SK-N-DZ (cell line): ENCODE measurements around the gene CCDC167.
"Not testable (repeated sequence)": the region's sequence is repeated elsewhere in the genome, so short reads cannot be mapped to it uniquely, and the experiment has no call there.

Experiments
- DNase-seq: peaks from one replicate; pipeline ENCODE4 v3.0.0-alpha.2; 2015; ENCODE audit warnings: low spot score

Gene CCDC167

DNA sequence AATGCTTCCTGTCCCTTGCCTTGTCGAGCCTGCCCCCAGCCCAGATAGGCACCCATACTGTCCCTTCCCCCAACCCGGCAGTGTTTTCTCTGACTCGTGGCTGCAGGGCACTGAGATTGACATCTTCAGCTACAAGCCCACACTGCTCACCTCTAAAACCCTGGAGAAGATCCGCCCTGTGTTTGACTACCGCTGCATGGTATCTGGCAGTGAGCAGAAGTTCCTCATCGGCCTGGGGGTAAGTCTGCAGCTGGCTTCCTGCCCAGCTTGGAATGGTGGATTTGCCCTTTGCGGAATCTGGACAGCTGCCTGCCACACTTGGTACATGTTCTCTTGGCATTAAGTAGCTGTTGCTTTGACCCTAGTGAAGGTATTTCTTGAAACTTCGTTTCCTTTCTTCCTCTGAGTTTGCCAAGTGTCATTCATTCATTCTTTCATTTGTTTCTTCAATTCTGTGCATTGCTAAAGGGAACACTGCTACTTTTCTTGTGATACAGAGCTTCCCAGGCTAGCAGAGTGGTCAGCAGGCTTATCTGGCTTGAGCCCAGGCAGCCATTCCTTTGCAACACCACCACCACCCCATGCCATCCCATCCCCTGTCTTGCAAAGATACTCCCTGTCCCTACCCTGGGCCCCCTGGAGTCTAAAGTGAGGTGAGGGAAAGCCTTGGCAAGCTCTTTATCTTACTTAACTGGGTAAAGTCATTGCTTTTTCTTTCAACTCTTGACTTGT is 26.2 kb downstream of the CCDC167 start:
- no peak for DNase-seq

DNA sequence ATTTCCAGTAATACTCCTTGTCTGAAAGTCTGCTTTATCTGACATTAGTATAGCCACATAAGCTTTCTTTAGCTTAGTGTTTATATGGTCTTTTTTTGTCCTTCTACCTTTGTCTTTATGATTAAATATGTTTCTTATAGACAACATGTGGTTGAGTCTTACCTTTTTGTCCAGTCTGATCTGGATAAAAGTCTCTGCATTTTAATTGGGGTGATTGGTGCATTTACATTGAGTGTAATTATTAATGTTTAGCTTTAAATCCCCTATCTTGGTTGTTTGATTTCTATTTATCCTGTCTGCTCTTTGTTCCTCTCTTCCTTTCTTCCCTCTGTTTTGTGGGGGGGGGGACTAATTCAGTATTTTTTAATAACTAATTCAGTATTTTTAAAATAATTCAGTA is 32.0 kb downstream of the CCDC167 start:
- no peak for DNase-seq

DNA sequence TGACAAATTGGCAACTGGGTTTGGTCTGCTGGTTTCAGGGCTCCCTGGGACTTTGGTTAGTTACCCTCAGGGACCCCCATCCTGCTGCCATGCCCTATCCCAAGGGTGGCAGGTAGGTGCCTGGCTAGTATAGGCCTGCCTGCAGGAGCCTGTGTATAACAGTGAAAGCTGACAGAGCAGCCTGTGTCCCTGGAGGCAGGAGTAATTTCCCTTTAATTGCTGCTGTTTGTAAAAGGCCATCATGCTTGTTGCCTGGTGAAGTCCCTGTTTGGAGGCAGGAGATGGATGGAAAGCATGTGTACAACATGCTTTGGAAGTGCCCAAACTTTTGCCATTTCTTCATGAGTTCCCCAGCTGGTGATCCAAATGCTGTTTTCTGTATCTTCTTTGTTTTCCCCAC is 36.6 kb downstream of the CCDC167 start:
- no peak for DNase-seq

DNA sequence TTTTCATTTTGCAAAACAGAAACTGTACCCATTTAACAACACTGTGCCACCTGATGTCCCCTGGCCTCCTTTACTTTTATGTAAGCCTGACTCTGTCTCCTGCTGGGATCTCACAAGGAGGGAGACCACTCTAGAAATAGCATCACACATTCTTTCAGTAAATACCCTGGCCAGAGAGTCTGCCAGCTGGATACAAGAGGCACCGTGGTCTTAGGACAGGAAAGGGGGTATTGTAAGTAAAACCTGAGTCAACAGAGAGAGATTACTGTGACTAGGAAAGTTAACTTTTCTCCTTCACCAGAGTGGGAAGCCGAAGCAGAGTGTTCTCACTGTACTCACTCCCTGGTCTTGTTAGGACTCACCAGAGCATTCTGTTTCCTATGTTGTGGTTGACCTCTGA is 38.9 kb downstream of the CCDC167 start:
- DNase-seq = no peak

DNA sequence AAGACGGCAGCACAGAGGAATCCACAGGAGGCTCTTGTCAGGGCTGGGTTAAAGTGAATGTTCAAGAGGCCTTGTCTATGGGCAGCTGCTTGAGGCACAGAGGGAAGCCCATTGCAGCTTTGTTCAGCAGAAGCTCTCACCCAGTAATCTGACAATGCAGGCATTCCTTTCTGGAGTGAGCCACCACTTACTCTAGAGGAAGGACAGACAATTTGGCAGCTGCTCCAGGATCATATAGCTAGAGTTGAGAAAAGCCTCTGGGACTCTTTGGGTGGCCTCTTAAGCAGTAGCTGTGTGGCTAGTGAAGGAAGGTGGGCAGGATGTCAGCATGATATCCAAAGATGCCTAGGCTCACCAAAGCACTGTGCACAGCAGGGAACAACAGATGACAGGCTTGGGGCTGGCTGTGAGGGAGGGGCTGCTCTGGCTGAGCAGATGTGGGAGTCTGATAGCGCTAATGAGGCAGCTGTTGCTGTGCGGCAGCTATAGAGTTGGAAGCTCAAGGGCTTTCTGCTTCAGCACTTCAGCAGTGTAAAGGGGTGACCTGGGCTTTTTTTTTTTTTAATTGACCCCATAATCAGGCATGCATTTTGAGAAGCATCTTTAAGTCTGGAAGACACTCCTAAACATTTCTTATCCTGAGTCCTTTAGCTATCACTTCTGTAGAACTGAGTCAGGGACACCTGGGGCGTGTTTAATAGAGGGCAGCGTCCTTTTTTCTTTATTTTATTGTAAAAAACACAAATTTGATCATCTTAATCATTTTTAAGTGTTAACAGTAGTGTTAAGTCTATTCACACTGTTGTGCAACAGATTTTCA is 39.5 kb downstream of the CCDC167 start:
- peak; percentile 84 for DNase-seq

DNA sequence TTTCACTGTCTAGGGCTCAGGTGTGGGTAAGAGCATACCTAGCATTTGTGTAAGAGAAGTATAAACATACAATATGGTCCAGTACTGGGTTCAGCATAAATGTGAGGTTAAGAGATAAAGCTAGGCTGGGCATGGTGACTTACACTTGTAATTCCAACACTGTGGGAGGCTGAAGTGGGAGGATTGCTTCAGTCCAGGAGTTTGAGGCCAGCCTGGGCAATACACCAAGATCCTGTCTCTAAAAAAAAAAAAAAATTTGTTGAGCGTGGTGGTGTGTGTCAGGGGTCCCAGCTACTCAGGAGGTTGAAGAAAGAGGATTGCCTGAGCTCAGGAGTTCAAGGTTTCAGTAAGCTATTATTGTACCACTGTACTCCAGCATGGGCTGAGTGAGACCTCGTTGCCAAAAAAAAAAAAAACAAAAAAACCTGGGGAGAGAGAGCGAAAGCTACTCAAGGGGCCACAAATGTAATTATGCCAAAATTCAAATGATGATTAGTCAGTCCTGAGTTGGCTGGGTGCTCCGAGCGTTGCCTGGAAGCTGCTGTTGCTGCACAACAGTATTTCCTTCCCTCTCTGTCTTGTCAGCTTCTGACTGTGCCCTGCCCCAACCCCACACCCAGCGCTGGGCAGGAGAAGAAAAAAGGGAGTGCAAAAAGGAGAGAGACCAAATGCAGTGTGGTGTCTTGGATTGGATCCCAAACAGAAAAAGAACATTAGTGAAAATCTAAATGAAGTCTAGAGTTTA is 42.7 kb downstream of the CCDC167 start:
- no peak for DNase-seq

DNA sequence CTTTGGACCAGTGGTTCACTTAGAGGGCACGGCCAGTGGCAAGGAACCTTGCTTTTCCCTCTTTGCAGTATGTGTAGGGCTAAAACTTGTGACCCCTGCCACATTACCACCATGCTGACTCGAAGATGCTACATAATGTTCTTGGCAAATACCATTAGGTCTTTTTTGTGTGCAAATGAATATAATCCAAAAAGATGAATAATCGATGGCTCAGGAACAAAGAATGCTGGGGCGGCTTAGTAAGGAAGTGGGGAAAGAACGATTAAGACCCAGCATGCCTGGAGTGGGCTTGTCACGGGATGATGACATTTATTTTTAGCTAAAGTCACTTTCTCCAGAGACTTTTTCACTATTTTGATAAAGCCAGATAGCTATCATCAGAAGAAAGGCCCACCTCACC is 43.6 kb downstream of the CCDC167 start:
- DNase-seq = no peak

DNA sequence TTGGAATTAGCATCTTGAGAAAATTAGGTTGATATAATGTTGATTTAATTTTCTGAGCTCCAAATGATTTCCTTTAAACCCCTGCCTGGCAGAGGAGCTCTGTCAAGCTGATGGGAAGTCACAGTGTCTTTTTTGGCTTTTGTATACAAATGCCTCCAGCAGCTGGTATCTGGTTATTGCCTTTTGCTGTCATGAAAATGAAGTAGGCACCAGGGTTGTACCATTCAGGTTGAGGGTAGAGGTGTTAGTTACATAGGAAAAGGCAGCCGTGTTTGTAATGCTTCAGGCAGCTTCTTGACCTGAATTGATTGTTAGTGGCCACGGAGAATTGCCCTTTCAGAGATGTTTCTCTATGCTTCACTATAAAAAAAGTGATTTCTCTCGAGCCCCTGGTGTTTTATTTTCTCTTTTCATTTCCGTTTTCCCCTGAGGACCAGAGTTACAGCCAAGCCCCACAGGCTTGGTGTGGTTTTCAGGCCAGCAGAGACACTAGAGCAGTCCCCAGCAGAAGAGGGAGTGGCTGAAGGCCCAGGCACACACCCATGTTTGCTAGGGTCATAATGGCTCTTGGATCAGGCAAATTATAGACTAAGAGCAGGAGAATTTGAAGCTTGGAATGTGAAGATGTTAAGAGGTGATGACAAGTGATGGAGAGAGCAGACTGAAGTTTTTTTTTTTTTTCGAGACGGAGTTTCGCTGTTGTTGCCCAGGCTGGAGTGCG is 45.1 kb downstream of the CCDC167 start:
- no peak for DNase-seq

DNA sequence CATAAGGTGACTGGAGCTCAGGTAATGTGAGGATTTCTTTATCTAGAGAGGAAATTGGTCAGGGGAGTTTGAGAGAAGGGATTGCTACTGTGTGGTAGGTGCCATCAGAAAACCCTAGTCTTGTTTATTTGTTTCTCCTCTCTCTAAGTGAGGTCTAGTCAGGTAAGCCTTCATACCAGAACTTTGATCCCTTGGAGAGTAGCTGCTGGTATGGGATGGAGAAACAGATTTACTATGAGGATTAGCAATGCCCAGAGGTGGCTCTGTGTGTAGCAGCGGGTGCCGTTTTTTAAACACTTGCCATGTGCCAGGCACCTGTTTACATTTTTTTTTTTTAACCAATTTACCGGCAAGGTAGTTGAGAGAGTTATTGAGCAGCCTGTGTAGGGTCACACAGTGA is 47.2 kb downstream of the CCDC167 start:
- DNase-seq = no peak

DNA sequence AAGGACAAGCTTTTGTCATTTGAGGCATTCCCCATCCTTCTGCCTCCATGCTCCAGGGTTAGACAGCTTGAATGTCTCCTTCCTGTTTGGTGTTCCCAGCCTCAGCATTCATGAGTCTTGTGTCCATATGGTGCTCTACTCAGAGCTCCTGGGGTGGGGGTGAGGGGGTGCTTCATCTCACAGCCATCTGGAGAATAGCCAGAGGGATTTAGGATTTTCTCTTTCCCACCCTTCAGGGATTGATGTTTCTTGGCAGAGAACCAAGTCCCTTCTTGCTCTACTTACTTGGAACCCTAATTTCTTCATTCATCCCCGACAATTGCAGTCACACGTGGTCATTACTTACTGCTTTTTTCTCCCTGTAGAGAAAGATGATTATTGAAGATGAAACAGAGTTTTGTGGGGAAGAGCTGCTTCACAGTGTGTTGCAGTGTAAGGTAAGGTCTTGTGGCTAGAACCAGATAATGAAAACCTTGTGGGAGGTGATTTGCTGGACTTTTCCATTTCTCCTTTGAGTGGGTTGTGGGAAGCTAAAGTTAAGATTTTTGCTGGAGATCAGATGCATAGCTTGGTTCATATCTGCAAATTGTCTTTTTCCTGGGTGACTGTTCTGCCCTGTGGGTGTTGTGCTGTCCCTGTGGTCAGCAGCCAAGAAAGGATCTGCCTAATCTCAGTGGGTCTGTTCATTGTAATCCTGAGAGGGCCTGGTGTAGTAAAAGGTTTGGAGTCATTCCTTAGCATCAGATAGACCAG is 48.1 kb downstream of the CCDC167 start:
- no peak for DNase-seq

DNA sequence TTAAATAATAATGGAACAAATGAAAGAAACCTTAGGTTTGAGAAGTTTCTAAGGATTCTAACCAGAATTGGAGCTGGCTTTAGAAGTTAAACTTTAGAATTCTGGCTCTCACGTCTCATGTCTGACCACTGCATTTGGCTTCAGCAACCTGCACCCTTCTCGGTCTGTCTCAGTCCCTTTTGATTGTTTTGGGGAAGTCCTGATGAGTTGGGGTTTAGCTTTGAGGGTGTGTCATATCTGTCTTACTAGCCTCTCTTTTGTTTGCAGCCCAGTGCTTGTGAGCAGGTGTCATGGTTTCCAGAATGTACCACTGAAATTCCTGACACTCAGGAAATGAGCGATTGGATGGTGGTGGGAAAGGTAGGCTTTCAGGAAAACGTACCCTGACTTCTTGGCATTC is 49.7 kb downstream of the CCDC167 start:
- DNase-seq = no peak

DNA sequence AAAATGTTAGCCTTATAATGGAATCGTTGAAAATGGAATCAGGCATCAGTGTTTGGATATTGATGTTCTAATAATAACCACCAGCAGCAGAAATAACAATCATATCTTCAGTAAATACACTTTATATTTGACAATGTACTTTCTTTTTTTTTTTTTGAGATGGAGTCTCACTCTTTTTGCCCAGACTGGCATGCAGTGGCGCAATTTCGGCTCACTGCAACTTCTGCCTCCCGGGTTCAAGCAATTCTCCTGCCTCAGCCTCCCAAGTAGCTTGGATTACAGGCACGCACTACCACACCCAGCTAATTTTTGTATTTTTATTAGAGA is 56.5 kb downstream of the CCDC167 start:
- not testable (repeated sequence) for DNase-seq

DNA sequence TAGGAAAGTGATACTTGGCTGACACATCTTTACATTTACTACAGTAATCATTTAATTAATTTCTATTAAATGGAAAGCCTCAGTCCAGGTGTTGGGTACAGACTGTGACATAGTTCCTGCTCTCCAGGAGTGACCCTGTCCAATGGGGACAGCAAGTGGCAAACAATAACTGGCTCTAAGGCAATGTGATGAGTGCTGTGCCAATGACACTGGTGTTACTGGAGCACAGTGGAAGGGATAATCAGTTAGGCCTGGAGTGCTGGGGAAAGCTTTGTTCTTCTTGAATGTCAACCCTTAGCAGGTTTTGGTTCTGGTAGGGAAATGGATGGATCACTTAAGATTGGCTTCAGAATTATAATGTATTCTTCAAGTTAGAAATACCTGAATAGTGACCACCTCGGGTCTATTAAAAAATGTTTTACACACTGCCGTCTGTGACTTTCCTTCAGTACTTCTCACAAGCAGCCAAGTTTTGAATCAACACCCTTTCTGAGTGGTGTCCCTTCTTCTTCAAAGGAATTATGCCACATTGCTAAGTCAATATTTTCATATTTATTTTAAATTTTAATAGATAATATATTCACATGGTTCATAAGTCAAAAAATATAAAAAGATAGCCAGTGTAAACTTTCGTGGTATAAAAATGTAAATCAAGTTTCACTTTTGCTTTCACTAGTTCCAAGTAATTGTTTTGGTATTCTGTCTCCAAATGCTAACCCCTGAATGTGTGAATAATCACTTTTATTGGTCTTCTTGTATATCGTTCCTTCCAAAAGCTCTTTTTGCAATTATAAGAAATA is 57.1 kb downstream of the CCDC167 start:
- no peak for DNase-seq

DNA sequence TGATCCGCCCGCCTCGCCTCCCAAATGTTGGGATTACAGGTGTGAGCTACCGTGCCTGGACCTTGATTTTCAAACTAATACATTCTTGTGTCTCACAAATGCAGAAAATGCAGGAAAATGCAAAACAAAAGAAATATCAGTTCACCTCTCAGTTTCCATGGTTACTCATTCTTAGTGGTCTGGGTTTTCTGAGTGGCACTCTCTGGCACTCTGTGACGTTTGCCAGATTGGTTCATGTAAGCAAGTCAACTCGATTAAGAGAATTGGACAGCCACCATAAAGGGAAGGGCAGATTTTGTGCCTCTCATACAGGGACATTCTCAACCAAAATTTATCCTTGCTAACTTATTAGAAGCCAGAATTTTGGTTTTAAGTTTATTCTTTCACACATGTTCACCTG is 58.0 kb downstream of the CCDC167 start:
- DNase-seq = peak; percentile 28

DNA sequence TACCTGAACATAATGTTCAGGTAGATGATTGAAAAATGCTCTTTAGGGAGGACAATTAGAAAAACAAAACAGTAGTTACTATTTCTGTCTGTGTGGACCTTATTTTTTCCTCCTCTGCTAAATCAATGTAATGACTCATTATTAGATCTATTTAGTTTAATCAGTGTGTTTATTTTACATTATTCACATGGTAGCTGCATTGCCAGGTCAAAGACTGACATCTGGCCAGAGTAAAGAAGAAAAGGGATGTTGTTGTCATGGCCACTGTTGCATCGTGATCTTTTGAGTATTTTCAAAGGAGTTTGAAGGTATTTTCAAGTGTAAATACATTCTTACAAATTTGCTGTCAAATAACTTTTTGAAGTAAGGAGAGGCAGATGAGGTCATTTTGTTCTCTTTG is 60.8 kb downstream of the CCDC167 start:
- DNase-seq = no peak

DNA sequence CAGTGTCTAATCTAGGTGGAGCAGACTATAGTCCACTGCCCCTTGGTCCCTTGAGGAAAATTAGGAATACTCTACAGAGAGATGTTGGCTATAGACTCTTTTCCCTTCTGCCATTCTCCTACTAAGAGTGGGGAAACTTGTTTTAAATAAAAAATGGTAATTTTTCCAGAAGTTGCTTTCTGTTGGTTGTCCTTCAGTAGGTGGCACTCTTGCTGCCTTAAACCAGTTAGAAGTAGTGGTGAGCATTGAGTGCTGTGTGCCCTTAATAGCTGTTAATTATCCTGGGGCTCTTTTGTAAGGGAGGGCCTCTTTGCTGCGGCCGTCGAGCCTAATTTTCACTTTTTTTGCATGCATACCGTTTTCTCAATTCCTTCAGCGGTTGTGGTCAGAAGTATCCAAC is 63.9 kb downstream of the CCDC167 start:
- DNase-seq = no peak

DNA sequence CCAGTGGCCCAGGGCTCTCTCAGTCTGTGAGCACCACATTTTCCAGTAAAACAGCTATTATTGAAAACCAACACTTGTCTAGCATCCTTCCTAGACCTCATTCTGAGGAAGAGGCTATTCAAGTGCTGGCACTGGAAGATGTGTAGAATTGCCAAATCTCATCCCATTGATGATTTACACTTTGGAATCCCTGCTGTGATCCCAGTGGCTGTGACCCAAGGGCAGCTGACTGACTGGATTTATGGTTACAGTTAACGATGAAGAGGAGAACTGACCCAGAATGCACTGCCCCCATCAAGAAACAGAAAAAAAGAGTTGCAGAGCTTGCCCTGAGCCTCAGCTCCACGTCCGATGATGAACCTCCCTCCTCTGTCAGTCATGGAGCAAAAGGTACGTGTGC is 64.3 kb downstream of the CCDC167 start:
- no peak for DNase-seq

DNA sequence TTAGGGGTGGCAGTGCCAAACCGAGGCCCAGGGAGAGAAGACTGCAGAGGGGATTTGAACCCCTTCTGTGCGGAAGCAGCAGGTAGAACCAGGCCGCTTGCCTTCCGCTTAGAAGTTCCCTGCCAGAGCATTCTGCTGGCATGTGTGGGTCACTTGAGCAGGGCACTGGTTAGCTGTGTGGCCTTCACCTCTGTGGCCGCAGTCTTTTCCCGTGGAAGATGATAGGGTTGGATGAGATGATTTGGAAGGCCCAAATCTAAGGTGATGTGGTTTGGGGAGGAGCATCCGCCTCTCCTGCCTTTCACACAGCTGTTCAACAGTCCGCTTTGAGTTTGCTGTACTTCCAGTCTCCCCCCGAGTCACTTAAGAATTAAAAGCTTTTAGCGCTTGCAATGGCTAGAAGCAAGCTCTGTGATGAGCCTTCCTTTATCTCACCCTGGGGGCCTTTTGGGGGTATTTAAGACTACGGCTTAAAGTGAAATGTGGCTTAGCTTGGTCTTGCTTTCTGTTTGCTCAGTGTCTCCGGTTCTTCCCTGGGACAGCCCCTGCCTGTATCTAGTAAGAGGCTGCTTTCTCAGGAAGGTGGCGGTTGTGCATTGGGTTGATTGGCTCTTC is 65.9 kb downstream of the CCDC167 start:
- no peak for DNase-seq
